Type B pancreatic cell (in vitro differentiated cells): Measurements from ENCODE around the gene FBXO40. TPM values are rescaled to one million over a fixed set of nuclear protein-coding genes. Genes with fewer than 3 reads are reported as not detected.

Experiments
- DNase-seq: peaks from one replicate; pipeline ENCODE4 v3.0.0; 2021; ENCODE audit warnings: mixed read lengths; ENCODE audit not compliant: unreplicated experiment; ENCODE audit errors: extremely low spot score
- H3K27ac Mint-ChIP-seq: 2 replicates; pipeline ENCODE4 v1.8.0; 2021; ENCODE audit warnings: mild to moderate bottlenecking, mixed read lengths
- H3K27me3 Mint-ChIP-seq: 2 replicates; pipeline ENCODE4 v1.8.0; 2021; ENCODE audit warnings: mixed read lengths
- H3K36me3 Mint-ChIP-seq: 2 replicates; pipeline ENCODE4 v1.8.0; 2021; ENCODE audit warnings: mixed read lengths
- H3K4me1 Mint-ChIP-seq: one replicate; pipeline ENCODE4 v1.8.0; 2021; ENCODE audit warnings: mixed read lengths; ENCODE audit not compliant: unreplicated experiment
- H3K4me3 Mint-ChIP-seq: 2 replicates; pipeline ENCODE4 v1.8.0; 2021; ENCODE audit warnings: mild to moderate bottlenecking, mixed read lengths
- H3K9me3 Mint-ChIP-seq: 2 replicates; pipeline ENCODE4 v1.8.0; 2021; ENCODE audit warnings: mixed read lengths
- total RNA-seq: library from RNA; stranded (reverse); gene quantifications from 2 replicates; pipeline ENCODE4 v1.2.1, GENCODE V29; 2021; ENCODE audit warnings: low replicate concordance
- TF ChIP-seq, protein P1 (sequence below): fragments of 200-600 bp; sonication (generic); conservative IDR thresholded peaks from 2 replicates; pipeline ENCODE4 v1.5.0; 2021; ENCODE audit warnings: antibody characterized with exemption, mild to moderate bottlenecking

Gene FBXO40
- total RNA-seq, 1 donor from 2014 or later: not detected

DNA sequence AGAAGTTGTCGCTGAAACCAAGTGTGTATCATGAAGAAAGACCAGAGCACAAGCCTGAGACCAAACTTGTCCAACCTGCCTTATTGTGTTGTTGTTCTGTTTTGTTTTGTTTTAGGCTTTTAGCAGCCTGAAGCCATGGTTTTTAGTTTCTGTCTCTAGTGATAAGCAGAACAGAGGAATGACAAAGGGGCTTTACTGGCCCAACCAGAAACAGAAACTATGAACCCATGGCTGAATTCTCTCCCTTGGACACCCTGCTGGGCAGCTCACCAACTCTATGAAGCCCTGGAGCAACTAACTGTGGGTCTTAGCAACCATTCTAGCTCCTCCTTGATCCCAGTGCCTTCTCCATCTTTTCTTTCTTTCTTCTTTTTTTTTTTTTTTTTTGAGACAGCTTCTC, 37.2 kb downstream of the FBXO40 start:
- H3K27ac Mint-ChIP-seq: no peak overlapping the region
- TF ChIP-seq, protein P1, sequence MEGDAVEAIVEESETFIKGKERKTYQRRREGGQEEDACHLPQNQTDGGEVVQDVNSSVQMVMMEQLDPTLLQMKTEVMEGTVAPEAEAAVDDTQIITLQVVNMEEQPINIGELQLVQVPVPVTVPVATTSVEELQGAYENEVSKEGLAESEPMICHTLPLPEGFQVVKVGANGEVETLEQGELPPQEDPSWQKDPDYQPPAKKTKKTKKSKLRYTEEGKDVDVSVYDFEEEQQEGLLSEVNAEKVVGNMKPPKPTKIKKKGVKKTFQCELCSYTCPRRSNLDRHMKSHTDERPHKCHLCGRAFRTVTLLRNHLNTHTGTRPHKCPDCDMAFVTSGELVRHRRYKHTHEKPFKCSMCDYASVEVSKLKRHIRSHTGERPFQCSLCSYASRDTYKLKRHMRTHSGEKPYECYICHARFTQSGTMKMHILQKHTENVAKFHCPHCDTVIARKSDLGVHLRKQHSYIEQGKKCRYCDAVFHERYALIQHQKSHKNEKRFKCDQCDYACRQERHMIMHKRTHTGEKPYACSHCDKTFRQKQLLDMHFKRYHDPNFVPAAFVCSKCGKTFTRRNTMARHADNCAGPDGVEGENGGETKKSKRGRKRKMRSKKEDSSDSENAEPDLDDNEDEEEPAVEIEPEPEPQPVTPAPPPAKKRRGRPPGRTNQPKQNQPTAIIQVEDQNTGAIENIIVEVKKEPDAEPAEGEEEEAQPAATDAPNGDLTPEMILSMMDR: no peak
- peaks cover 6% of the 10 kb centered on the region for H3K27me3 Mint-ChIP-seq
- H3K9me3 Mint-ChIP-seq: peaks cover 5% of the 10 kb centered on the region
- H3K36me3 Mint-ChIP-seq: no peaks in the 10 kb centered on the region
- H3K4me3 Mint-ChIP-seq: no peak overlapping the region
- DNase-seq: no peak
- H3K4me1 Mint-ChIP-seq: no peaks in the 10 kb centered on the region

DNA sequence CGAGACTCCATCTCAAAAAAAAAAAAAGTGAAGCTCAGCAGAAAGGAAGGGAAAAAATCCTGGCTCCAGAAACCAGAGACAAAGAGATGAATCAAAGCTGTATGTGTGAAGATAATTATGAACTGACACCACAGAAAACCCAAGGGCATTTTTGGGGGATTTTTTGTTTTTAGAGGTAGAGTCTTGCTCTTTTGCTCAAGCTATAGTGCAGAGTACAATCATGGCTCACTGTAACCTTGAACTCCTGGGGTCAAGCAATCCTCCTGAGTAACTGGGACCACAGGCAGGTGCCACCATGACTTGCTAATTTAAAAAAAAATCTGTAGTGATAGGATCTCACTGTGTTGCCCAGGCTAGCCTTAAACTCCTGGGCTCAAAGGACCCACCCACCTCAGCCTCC, 44.7 kb downstream of the FBXO40 start:
- Mint-ChIP-seq H3K4me3 (no peak overlapping the region), H3K27me3 (peaks cover 10% of the 10 kb centered on the region), H3K4me1 (no peaks in the 10 kb centered on the region), H3K9me3 (peaks cover 5% of the 10 kb centered on the region), H3K27ac (no peak overlapping the region), H3K36me3 (no peaks in the 10 kb centered on the region)
- DNase-seq: no peak
- TF ChIP-seq, protein P1: no peak

DNA sequence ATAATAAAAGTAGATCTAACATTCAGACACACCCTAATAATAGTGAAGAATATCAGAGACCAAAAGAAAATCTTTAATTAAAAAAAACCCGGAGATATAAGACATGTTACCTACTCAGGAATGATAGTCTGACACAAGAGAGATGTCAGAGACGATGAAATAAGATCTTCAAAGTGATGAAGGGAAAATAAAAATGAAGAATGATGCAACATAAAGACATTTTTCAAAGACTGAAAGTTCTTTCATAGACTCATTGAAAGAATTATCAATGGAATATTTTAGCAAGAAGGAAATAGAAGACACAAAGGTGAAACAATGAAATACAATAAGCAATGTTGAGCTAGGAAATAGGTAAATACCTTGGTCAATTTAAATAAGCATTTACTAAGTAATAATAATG, 47.9 kb downstream of the FBXO40 start:
- Mint-ChIP-seq H3K27me3 (peaks cover 4% of the 10 kb centered on the region), H3K4me3 (no peak overlapping the region), H3K27ac (no peak overlapping the region), H3K4me1 (no peaks in the 10 kb centered on the region), H3K36me3 (no peaks in the 10 kb centered on the region), H3K9me3 (no peaks in the 10 kb centered on the region)
- TF ChIP-seq, protein P1: no peak
- no peak for DNase-seq

DNA sequence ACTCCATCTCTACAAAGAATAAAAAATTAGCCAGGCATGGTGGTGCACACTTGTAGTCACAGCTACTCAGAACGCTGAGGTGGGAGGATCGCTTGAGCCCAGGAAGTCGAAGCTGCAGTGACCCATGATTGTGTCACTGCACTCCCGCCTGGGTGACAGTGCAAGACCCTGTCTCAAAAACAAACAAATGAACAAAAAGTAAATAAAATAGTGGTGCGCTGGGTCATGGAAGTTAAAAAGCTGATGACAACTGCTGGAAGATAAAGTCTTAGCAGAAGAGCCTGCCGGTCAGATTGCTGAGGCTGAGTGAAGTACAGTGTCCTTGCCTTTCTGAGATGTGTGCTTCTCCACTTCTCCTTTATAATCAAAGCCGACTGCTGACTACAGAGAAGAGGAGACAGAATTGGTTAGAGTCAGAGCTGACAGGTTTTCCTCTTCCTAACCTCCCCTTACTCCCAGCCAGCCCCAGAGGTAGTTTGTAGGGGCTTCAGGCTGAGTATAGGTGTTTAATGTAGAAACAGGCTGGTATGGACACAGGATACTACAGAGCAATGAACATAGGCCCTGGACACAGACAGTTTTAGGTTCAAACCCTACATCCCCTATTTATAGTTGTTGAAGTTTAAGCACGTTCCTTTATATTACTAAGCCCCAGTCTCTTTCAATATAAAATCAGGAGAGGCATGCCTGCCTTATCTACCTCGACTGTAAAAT, 49.6 kb downstream of the FBXO40 start:
- TF ChIP-seq, protein P1: no peak
- DNase-seq: no peak
- no peak overlapping the region for H3K27ac Mint-ChIP-seq
- no peaks in the 10 kb centered on the region for H3K36me3 Mint-ChIP-seq
- H3K9me3 Mint-ChIP-seq: no peaks in the 10 kb centered on the region
- no peaks in the 10 kb centered on the region for H3K27me3 Mint-ChIP-seq
- H3K4me3 Mint-ChIP-seq: no peak overlapping the region
- no peaks in the 10 kb centered on the region for H3K4me1 Mint-ChIP-seq

DNA sequence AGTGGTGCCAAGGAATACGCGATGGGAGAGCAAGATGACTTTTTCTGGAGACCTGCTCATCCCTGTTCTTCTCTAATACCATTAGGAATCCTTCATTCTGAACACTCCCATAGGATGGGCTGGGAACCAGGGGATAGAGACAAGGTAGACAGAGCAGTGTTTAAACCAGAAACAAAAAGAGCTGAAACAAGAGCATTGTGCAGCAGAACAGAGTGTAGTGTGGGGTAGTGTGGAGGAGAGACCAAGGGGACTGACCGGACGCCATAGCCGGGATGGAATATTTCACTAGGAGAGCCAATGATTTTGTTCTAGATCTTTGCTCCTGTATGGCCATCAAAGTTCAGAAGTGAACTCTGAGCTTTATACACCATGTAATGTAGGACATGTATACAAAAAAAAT, 51.9 kb downstream of the FBXO40 start:
- TF ChIP-seq, protein P1: no peak
- H3K4me3 Mint-ChIP-seq: no peak overlapping the region
- H3K36me3 Mint-ChIP-seq: no peaks in the 10 kb centered on the region

More for the DNA sequence above, 51.9 kb downstream of the FBXO40 start:
- H3K9me3 Mint-ChIP-seq: no peaks in the 10 kb centered on the region
- no peak overlapping the region for H3K27ac Mint-ChIP-seq
- no peaks in the 10 kb centered on the region for H3K4me1 Mint-ChIP-seq
- DNase-seq: no peak
- H3K27me3 Mint-ChIP-seq: no peaks in the 10 kb centered on the region
